ENCODE measurements around the gene ABCG4. TPM values are rescaled to one million over a fixed set of nuclear protein-coding genes. Genes with fewer than 3 reads are reported as not detected.

ABCG4 gene
- total RNA-seq, 5 donors from 2014 or later (not counting 1 experiment from before 2014, with no cell fraction given) = 0.09 TPM; not detected in 4

DNA sequence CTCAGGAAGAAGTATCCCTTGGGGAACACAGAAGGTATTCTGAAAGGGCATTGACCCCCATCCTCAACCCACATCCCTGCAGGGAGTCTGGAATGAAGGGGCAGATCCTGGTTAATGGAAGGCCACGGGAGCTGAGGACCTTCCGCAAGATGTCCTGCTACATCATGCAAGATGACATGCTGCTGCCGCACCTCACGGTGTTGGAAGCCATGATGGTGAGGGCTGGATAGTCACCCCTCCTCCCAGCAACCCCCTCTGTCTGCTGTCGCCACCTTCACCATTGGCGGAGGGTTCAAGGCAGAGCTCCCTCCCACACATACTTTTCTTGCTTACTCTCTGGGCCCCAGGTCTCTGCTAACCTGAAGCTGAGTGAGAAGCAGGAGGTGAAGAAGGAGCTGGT, 5.3 kb downstream of the ABCG4 start:
- CTCF ChIA-PET = interaction anchor here (0.6 kb wide), 2 partner anchors 380 to 419 kb away, joined by 4 to 8 read pairs; no protein-coding TSS in a partner anchor

DNA sequence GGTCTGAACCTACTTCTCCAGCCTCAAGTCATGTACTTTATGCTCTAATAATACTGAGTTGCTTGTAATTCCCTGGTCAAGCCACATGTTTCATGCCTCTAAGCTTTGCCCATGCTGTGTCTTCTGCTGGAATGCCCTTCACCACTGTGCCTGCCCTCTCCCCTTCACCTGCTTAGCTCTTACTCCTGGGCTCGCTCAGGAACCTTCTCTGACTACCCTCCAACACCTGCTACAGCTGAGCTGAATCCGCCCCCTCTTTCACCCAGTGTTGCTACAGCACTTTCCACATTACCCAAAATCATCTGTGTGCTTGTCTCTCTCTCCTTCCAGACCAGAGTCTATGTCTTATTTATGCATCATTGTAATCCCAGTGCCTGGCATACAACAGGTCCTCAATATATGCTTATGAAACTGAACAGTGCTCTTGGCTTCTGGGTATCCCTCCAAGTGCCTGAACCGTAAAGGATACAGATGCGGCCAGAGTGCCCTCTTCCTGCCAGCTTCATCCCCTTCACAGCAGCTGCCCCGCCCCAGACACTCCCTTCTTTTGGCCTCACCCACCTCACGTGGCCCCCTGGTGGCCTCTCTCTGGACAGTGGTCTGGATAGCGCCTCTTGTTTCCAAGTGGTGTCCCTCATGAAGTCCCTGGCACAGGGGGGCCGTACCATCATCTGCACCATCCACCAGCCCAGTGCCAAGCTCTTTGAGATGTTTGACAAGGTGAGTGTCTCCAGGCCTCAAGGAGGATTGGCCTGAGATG, 7.1 kb downstream of the ABCG4 start:
- Mint-ChIP-seq H3K4me3 (no peak overlapping the region), H3K36me3 (no peaks in the 10 kb centered on the region), H3K27ac (no peak overlapping the region), H3K27me3 (peaks cover 0 to 24% of the 10 kb centered on the region in 2 donors), H3K9me3 (no peaks in the 10 kb centered on the region), H3K4me1 (no peaks in the 10 kb centered on the region)
- no peaks in the 10 kb centered on the region for H3K4me1 ChIP-seq (ENCODE audit: control insufficient read depth in 1 of 2, extremely low read depth in 1 of 2, insufficient read depth in 2 of 2, low read length in 2 of 2)
- no peak for DNase-seq
- H3K27me3 ChIP-seq (replicated peaks in 1 of 2; ENCODE audit: control insufficient read depth in 2 of 2, extremely low read depth in 1 of 2, insufficient read depth in 2 of 2, low read length in 1 of 2) = peaks cover 0 to 39% of the 10 kb centered on the region in 2 experiments
- H3K9me3 ChIP-seq = no peaks in the 10 kb centered on the region
- WGBS (ENCODE audit: insufficient coverage) = 56% methylated on average over 4 of the region's 8 CpGs
- no peak for ATAC-seq (replicated peaks in 1 of 4)
- H3K36me3 ChIP-seq (ENCODE audit: control insufficient read depth in 2 of 2, extremely low read depth in 1 of 2, insufficient read depth in 1 of 2, low read length in 1 of 2) = no peaks in the 10 kb centered on the region
- ChIA-PET POLR2A (interaction anchor here in 1 of 2 donors (0.6 kb wide), 1 partner anchor 13 kb away, joined by 3 read pairs; no protein-coding TSS in a partner anchor), CTCF (interaction anchor here in 1 of 2 donors (1.1 kb wide), 1 partner anchor 8 kb away, joined by 4 read pairs; no protein-coding TSS in a partner anchor)
- no peak overlapping the region for H3K4me3 ChIP-seq (ENCODE audit: control insufficient read depth in 1 of 2, extremely low read depth in 1 of 2, low read length in 1 of 2)
- no peak overlapping the region for H3K27ac ChIP-seq (ENCODE audit: low read length)

More for the DNA sequence above, 5.3 kb downstream of the ABCG4 start:
- Mint-ChIP-seq H3K27me3 (peaks cover 0 to 23% of the 10 kb centered on the region in 2 donors), H3K4me3 (no peak overlapping the region), H3K27ac (no peak overlapping the region), H3K36me3 (no peaks in the 10 kb centered on the region), H3K9me3 (no peaks in the 10 kb centered on the region), H3K4me1 (no peaks in the 10 kb centered on the region)
- whole genome bisulfite sequencing (ENCODE audit: insufficient coverage) = no CpG with 5 or more reads among the region's 6 CpGs
- Histone ChIP-seq H3K4me3 (ENCODE audit: control insufficient read depth in 1 of 2, extremely low read depth in 1 of 2, low read length in 1 of 2) (no peak overlapping the region), H3K36me3 (ENCODE audit: control insufficient read depth in 2 of 2, extremely low read depth in 1 of 2, insufficient read depth in 1 of 2, low read length in 1 of 2) (no peaks in the 10 kb centered on the region), H3K4me1 (ENCODE audit: control insufficient read depth in 1 of 2, extremely low read depth in 1 of 2, insufficient read depth in 2 of 2, low read length in 2 of 2) (peaks cover 0 to 8% of the 10 kb centered on the region in 2 experiments), H3K27ac (ENCODE audit: low read length) (no peak overlapping the region), H3K9me3 (no peaks in the 10 kb centered on the region), H3K27me3 (replicated peaks in 1 of 2; ENCODE audit: control insufficient read depth in 2 of 2, extremely low read depth in 1 of 2, insufficient read depth in 2 of 2, low read length in 1 of 2) (peaks cover 0 to 47% of the 10 kb centered on the region in 2 experiments)
- POLR2A ChIA-PET = no interaction called here
- ATAC-seq (replicated peaks in 1 of 4) (no peak), DNase-seq (no peak)

DNA sequence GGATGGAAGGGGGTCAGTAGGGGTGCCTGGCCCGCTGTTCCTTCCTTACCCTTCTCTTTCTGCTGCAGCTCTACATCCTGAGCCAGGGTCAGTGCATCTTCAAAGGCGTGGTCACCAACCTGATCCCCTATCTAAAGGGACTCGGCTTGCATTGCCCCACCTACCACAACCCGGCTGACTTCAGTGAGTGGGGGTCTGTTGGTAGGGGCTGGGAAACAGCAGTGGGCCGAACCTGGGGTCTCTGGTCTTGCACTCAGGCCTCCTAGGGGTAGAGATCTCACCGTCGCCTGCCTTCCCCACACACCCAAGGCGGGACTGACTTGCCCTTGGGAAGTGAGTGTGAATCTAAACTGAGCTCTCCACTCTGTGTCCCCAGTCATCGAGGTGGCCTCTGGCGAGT, 7.6 kb downstream of the ABCG4 start:
- Histone ChIP-seq H3K27me3 (replicated peaks in 1 of 2; ENCODE audit: control insufficient read depth in 2 of 2, extremely low read depth in 1 of 2, insufficient read depth in 2 of 2, low read length in 1 of 2) (peaks cover 0 to 36% of the 10 kb centered on the region in 2 experiments), H3K4me1 (ENCODE audit: control insufficient read depth in 1 of 2, extremely low read depth in 1 of 2, insufficient read depth in 2 of 2, low read length in 2 of 2) (no peaks in the 10 kb centered on the region), H3K36me3 (ENCODE audit: control insufficient read depth in 2 of 2, extremely low read depth in 1 of 2, insufficient read depth in 1 of 2, low read length in 1 of 2) (no peaks in the 10 kb centered on the region), H3K4me3 (ENCODE audit: control insufficient read depth in 1 of 2, extremely low read depth in 1 of 2, low read length in 1 of 2) (no peak overlapping the region), H3K9me3 (no peaks in the 10 kb centered on the region), H3K27ac (ENCODE audit: low read length) (no peak overlapping the region)
- H3K4me1 Mint-ChIP-seq = no peaks in the 10 kb centered on the region
- peaks cover 0 to 24% of the 10 kb centered on the region in 2 donors for H3K27me3 Mint-ChIP-seq
- 83% methylated on average over 2 of the region's 10 CpGs for WGBS (ENCODE audit: insufficient coverage)
- POLR2A ChIA-PET = no interaction called here
- CTCF ChIA-PET = interaction anchor here in 1 of 2 donors (1.1 kb wide), 1 partner anchor 9 kb away, joined by 4 read pairs; no protein-coding TSS in a partner anchor
- ATAC-seq (replicated peaks in 1 of 4) = no peak
- H3K9me3 Mint-ChIP-seq = no peaks in the 10 kb centered on the region
- no peak overlapping the region for H3K27ac Mint-ChIP-seq
- DNase-seq = no peak
- no peak overlapping the region for H3K4me3 Mint-ChIP-seq
- H3K36me3 Mint-ChIP-seq = no peaks in the 10 kb centered on the region

DNA sequence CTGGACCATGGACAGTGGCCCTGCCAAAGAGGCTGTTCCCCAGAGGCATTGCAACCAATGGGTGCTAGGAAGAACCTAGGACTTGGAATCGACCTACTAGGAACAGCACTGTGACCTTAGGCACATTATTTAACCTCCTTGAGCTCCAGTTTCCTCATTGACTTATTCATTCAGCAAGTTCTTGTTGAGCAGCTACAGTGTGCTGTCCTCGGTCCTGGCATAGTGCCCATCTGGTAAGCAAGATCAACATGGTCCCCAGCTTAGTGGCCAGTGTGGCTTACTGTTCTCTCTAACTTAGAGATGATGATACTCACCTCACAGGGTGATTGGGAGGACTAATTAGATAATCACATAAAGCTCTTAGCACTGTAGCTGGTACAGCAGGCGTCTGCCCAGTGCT, 8.2 kb downstream of the ABCG4 start:
- no peaks in the 10 kb centered on the region for H3K9me3 ChIP-seq
- H3K27ac ChIP-seq (ENCODE audit: low read length) = no peak overlapping the region
- H3K9me3 Mint-ChIP-seq = no peaks in the 10 kb centered on the region
- H3K4me1 ChIP-seq (ENCODE audit: control insufficient read depth in 1 of 2, extremely low read depth in 1 of 2, insufficient read depth in 2 of 2, low read length in 2 of 2) = no peaks in the 10 kb centered on the region
- no peak overlapping the region for H3K4me3 Mint-ChIP-seq
- H3K27me3 ChIP-seq (replicated peaks in 1 of 2; ENCODE audit: control insufficient read depth in 2 of 2, extremely low read depth in 1 of 2, insufficient read depth in 2 of 2, low read length in 1 of 2) = peaks cover 0 to 36% of the 10 kb centered on the region in 2 experiments
- H3K4me3 ChIP-seq (ENCODE audit: control insufficient read depth in 1 of 2, extremely low read depth in 1 of 2, low read length in 1 of 2) = no peak overlapping the region
- H3K36me3 Mint-ChIP-seq = no peaks in the 10 kb centered on the region
- WGBS (ENCODE audit: insufficient coverage) = 33% methylated on average over 1 of the region's 3 CpGs
- ATAC-seq (replicated peaks in 1 of 4) (no peak), DNase-seq (no peak)
- peaks cover 0 to 22% of the 10 kb centered on the region in 2 donors for H3K27me3 Mint-ChIP-seq
- H3K4me1 Mint-ChIP-seq = no peaks in the 10 kb centered on the region
- H3K36me3 ChIP-seq (ENCODE audit: control insufficient read depth in 2 of 2, extremely low read depth in 1 of 2, insufficient read depth in 1 of 2, low read length in 1 of 2) = no peaks in the 10 kb centered on the region
- POLR2A ChIA-PET = no interaction called here
- H3K27ac Mint-ChIP-seq = no peak overlapping the region
- CTCF ChIA-PET = interaction anchor here in 1 of 2 donors (0.6 to 1.1 kb wide), 2 partner anchors 10 to 127 kb away, joined by 4 to 7 read pairs; no protein-coding TSS in a partner anchor

DNA sequence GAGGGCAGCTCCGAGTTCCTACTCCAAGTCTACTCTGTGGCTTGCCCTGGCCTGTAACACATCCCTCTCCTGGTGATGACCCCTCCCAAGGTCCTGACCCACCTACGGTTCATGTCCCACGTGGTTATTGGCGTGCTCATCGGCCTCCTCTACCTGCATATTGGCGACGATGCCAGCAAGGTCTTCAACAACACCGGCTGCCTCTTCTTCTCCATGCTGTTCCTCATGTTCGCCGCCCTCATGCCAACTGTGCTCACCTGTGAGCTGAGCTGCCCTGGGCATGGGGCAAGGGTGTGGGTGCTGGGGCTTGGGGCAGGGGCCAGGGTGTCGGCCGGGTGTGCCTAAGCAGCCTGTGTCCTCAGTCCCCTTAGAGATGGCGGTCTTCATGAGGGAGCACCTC, 9.6 kb downstream of the ABCG4 start:
- no peak overlapping the region for H3K27ac ChIP-seq (ENCODE audit: low read length)
- H3K4me1 Mint-ChIP-seq = no peaks in the 10 kb centered on the region

DNA sequence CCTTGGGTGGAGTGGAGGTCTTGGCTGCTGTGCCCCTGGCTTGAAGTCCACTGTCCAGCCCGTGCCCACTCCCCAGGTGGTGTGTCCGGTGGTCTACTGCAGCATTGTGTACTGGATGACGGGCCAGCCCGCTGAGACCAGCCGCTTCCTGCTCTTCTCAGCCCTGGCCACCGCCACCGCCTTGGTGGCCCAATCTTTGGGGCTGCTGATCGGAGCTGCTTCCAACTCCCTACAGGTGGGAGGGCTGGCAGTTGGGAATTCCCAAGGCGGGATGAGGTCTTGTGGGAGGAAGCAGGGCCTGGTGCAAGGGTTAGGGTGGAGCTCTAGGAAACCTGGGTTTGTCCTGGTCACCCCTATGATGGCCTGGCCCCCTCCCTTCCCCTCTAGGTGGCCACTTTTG, 11.3 kb downstream of the ABCG4 start:
- POLR2A ChIA-PET = no interaction called here
- ATAC-seq (replicated peaks in 1 of 4) = no peak
- CTCF ChIA-PET = no interaction called here
- Histone ChIP-seq H3K27ac (ENCODE audit: low read length) (no peak overlapping the region), H3K27me3 (replicated peaks in 1 of 2; ENCODE audit: control insufficient read depth in 2 of 2, extremely low read depth in 1 of 2, insufficient read depth in 2 of 2, low read length in 1 of 2) (peaks cover 0 to 23% of the 10 kb centered on the region in 2 experiments), H3K9me3 (no peaks in the 10 kb centered on the region), H3K4me1 (ENCODE audit: control insufficient read depth in 1 of 2, extremely low read depth in 1 of 2, insufficient read depth in 2 of 2, low read length in 2 of 2) (no peaks in the 10 kb centered on the region), H3K4me3 (ENCODE audit: control insufficient read depth in 1 of 2, extremely low read depth in 1 of 2, low read length in 1 of 2) (no peak overlapping the region), H3K36me3 (ENCODE audit: control insufficient read depth in 2 of 2, extremely low read depth in 1 of 2, insufficient read depth in 1 of 2, low read length in 1 of 2) (no peaks in the 10 kb centered on the region)
- H3K27ac Mint-ChIP-seq = no peak overlapping the region
- WGBS (ENCODE audit: insufficient coverage) = 82% methylated on average over 8 of the region's 9 CpGs
- no peaks in the 10 kb centered on the region for H3K36me3 Mint-ChIP-seq
- H3K27me3 Mint-ChIP-seq = peaks cover 0 to 11% of the 10 kb centered on the region in 2 donors
- no peaks in the 10 kb centered on the region for H3K4me1 Mint-ChIP-seq
- no peak overlapping the region for H3K4me3 Mint-ChIP-seq
- H3K9me3 Mint-ChIP-seq = no peaks in the 10 kb centered on the region
- DNase-seq = no peak

More for the DNA sequence above, 9.6 kb downstream of the ABCG4 start:
- Histone ChIP-seq H3K9me3 (no peaks in the 10 kb centered on the region), H3K4me3 (ENCODE audit: control insufficient read depth in 1 of 2, extremely low read depth in 1 of 2, low read length in 1 of 2) (no peak overlapping the region), H3K36me3 (ENCODE audit: control insufficient read depth in 2 of 2, extremely low read depth in 1 of 2, insufficient read depth in 1 of 2, low read length in 1 of 2) (no peaks in the 10 kb centered on the region), H3K27me3 (replicated peaks in 1 of 2; ENCODE audit: control insufficient read depth in 2 of 2, extremely low read depth in 1 of 2, insufficient read depth in 2 of 2, low read length in 1 of 2) (peaks cover 0 to 34% of the 10 kb centered on the region in 2 experiments), H3K4me1 (ENCODE audit: control insufficient read depth in 1 of 2, extremely low read depth in 1 of 2, insufficient read depth in 2 of 2, low read length in 2 of 2) (no peaks in the 10 kb centered on the region)
- DNase-seq (no peak), ATAC-seq (replicated peaks in 1 of 4) (no peak)
- no peak overlapping the region for H3K27ac Mint-ChIP-seq
- H3K36me3 Mint-ChIP-seq = no peaks in the 10 kb centered on the region
- ChIA-PET CTCF (interaction anchor here in 1 of 2 donors (0.5 kb wide), 1 partner anchor 12 kb away, joined by 8 read pairs; no protein-coding TSS in a partner anchor), POLR2A (no interaction called here)
- no peaks in the 10 kb centered on the region for H3K9me3 Mint-ChIP-seq
- no peak overlapping the region for H3K4me3 Mint-ChIP-seq
- H3K27me3 Mint-ChIP-seq = peaks cover 0 to 17% of the 10 kb centered on the region in 2 donors
- WGBS (ENCODE audit: insufficient coverage) = 87% methylated on average over 10 of the region's 13 CpGs

Data from T-cell (primary cell).